ENCODE results near the gene SPOCK3. TPM values are rescaled to one million over a fixed set of nuclear protein-coding genes. Genes with fewer than 3 reads are reported as not detected.

SPOCK3 gene
- polyA plus RNA-seq, 2 of the 4 experiments (the other 2 are of a cell fraction): 0.15 to 0.61 TPM

GRCh38 chr4:166798126-166798525 is 436.2 kb downstream of the SPOCK3 start:
- Histone ChIP-seq H3K27ac (no peak overlapping the region), H3K9me3 (no peaks in the 10 kb centered on the region), H3K4me3 (no peak overlapping the region), H3K4me2 (no peak overlapping the region), H3K4me1 (no peaks in the 10 kb centered on the region)
- ATAC-seq (no peak), DNase-seq (ENCODE audit: low read depth in 1 of 2, low spot score in 1 of 2) (no peak), FAIRE-seq (no peak)
- 12% methylated on average over 3 of the region's 3 CpGs for WGBS (ENCODE audit: missing lambda C conversion rate)
- TF ChIP-seq HOXA7 (CRISPR knock-in tag; IDR thresholded peaks at IDR 0.05) (no peak), CBX2 (IDR thresholded peaks at IDR 0.05; ENCODE audit: borderline replicate concordance, low read depth) (no peak), CHD2 (IDR thresholded peaks at IDR 0.05; ENCODE audit: low read length, partially characterized antibody) (no peak), MYC (IDR thresholded peaks at IDR 0.05; ENCODE audit: borderline replicate concordance, low read length) (no peak), MAFK (IDR thresholded peaks at IDR 0.05; ENCODE audit: partially characterized antibody) (no peak), HEYL (CRISPR knock-in tag; IDR thresholded peaks at IDR 0.05) (no peak), EP300 (IDR thresholded peaks at IDR 0.05) (no peak), POLR2AphosphoS2 (conservative IDR thresholded peaks at IDR 0.05; ENCODE audit: low read length) (no peak), HDAC2 (IDR thresholded peaks at IDR 0.05) (no peak), FOXS1 (CRISPR knock-in tag; IDR thresholded peaks at IDR 0.05) (no peak), CHD4 (IDR thresholded peaks at IDR 0.05; ENCODE audit: borderline replicate concordance) (no peak), RARB (CRISPR knock-in tag; IDR thresholded peaks at IDR 0.05) (no peak), EHMT2 (IDR thresholded peaks at IDR 0.05; ENCODE audit: low read depth) (no peak)
- ChIA-PET POLR2A (no interaction called here), CTCF (no interaction called here)

- no peaks in the 10 kb centered on the region for H3K9me3 ChIP-seq
- CTCF ChIA-PET: no interaction called here
- TF ChIP-seq BHLHE40 (IDR thresholded peaks at IDR 0.05; ENCODE audit: low read depth, low read length): no peak
- TF ChIP-seq ATOH8 (CRISPR knock-in tag; IDR thresholded peaks at IDR 0.05; ENCODE audit: low read depth): no peak
- no peak for TF ChIP-seq HEYL (CRISPR knock-in tag; IDR thresholded peaks at IDR 0.05)
- TF ChIP-seq EHF (CRISPR knock-in tag; IDR thresholded peaks at IDR 0.05): no peak
- TF ChIP-seq NR3C1 (IDR thresholded peaks at IDR 0.05): no peak
- no peak for TF ChIP-seq REST (IDR thresholded peaks at IDR 0.05)
- no peak for TF ChIP-seq KDM1A (IDR thresholded peaks at IDR 0.05; ENCODE audit: low read depth)
- TF ChIP-seq POLR2A (IDR thresholded peaks at IDR 0.05; ENCODE audit: low read length): no peak
- no peak for TF ChIP-seq BCL3 (IDR thresholded peaks at IDR 0.05)
- TF ChIP-seq EHMT2 (IDR thresholded peaks at IDR 0.05; ENCODE audit: low read depth): no peak
- TF ChIP-seq EP300 (IDR thresholded peaks at IDR 0.05): no peak
- TF ChIP-seq MYC (IDR thresholded peaks at IDR 0.05; ENCODE audit: borderline replicate concordance, low read length): no peak
- TF ChIP-seq NPAS2 (CRISPR knock-in tag; IDR thresholded peaks at IDR 0.05; ENCODE audit: borderline replicate concordance): no peak
- no peak for TF ChIP-seq ZC3H11A (IDR thresholded peaks at IDR 0.05)
These were observed 456.5 kb downstream of the SPOCK3 start for GRCh38 chr4:166777760-166778159.

More at GRCh38 chr4:166777760-166778159, 456.5 kb downstream of the SPOCK3 start:
- POLR2A ChIA-PET: no interaction called here
- Histone ChIP-seq H3K4me3 (no peak overlapping the region), H3K4me2 (no peak overlapping the region), H3K4me1 (no peaks in the 10 kb centered on the region), H3K27ac (no peak overlapping the region)
- no peak for FAIRE-seq
- DNase-seq (ENCODE audit: low read depth in 1 of 2, low spot score in 1 of 2): no peak
- ATAC-seq: no peak
